B cell (primary cell): ENCODE data around the gene RACK1.

Experiments used
- EZH2 ChIP-seq: IDR thresholded peaks from 2 replicates; pipeline ENCODE4 v1.6.1; 2012; ENCODE audit warnings: borderline replicate concordance, low read depth, mild to moderate bottlenecking, moderate library complexity, low read length; ENCODE audit not compliant: insufficient read depth, poor library complexity, severe bottlenecking
- TF ChIP-seq, protein P1 (sequence below): fragments of 200-600 bp; IDR thresholded peaks from one replicate; pipeline ENCODE4 v1.8.0; 2022; ENCODE audit warnings: antibody characterized with exemption, mild to moderate bottlenecking

DNA sequence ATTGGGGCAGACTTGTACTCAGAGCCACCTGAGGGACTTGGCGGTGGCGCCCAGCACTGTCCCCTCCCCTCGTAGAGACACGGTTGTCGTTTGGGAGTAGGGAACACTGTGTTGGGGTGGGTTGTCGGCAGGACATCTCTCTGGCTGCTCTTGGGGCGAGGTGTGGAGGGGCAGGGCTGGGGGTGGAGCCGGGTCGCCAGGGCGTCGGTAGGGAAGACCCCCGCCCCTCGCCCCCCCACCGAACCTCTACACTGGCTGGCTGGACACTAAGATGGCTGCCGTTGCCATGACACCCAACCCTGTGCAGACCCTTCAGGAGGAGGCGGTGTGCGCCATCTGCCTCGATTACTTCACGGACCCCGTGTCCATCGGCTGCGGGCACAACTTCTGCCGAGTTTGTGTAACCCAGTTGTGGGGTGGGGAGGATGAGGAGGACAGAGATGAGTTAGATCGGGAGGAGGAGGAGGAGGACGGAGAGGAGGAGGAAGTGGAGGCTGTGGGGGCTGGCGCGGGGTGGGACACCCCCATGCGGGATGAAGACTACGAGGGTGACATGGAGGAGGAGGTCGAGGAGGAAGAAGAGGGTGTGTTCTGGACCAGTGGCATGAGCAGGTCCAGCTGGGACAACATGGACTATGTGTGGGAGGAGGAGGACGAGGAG is 19.8 kb downstream of the RACK1 start:
- TF ChIP-seq, protein P1, sequence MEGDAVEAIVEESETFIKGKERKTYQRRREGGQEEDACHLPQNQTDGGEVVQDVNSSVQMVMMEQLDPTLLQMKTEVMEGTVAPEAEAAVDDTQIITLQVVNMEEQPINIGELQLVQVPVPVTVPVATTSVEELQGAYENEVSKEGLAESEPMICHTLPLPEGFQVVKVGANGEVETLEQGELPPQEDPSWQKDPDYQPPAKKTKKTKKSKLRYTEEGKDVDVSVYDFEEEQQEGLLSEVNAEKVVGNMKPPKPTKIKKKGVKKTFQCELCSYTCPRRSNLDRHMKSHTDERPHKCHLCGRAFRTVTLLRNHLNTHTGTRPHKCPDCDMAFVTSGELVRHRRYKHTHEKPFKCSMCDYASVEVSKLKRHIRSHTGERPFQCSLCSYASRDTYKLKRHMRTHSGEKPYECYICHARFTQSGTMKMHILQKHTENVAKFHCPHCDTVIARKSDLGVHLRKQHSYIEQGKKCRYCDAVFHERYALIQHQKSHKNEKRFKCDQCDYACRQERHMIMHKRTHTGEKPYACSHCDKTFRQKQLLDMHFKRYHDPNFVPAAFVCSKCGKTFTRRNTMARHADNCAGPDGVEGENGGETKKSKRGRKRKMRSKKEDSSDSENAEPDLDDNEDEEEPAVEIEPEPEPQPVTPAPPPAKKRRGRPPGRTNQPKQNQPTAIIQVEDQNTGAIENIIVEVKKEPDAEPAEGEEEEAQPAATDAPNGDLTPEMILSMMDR: no peak
- no peak for TF ChIP-seq EZH2
